ENCODE data around the gene PLOD1. TPM values are rescaled to one million over a fixed set of nuclear protein-coding genes. Genes with fewer than 3 reads are reported as not detected.

PLOD1 gene
- total RNA-seq, 1 donor from 2014 or later = 173 TPM

DNA sequence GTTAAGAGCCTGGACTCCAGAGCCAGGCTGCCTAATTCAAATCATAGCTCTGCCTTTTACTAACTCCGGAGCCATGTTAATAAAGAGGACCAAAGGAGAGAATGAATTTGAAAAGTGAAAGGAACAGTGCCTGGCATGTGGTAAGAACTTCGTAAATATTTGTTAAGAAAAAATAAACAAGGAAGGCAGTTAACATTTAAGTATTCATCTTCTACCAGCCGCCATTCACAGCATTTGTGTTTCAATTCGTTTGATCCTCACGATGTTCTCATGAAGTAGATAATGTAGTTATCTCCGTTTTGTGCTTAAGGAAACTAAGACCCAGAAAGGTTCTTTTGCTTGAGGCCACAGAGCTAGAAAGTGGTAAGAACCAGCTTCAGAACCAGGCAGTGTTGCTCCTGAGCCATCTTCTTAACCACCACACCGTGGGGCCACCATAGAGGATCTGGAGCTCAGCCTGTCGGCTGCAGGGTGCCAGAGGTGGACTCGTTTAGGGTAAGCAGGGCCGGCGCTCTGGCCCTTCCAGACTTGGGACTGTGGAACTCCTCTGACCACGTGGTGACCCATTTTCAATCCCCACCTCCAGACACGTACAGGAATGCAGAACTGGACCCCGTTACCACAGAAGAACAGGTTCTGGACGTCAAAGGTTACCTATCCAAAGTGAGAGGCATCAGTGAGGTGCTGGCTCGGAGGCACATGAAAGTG, 57.6 kb downstream of the PLOD1 start:
- no peak for DNase-seq (ENCODE audit: low spot score)
- peaks cover 2% of the 10 kb centered on the region for H3K4me1 Mint-ChIP-seq (ENCODE audit: unreplicated experiment)
- H3K27ac Mint-ChIP-seq (ENCODE audit: unreplicated experiment) = no peak overlapping the region
- no peak for TF ChIP-seq CTCF (IDR thresholded peaks at IDR 0.05; ENCODE audit: unreplicated experiment)
- no peaks in the 10 kb centered on the region for H3K27me3 Mint-ChIP-seq (ENCODE audit: unreplicated experiment)
- peaks cover 43% of the 10 kb centered on the region for H3K36me3 Mint-ChIP-seq (ENCODE audit: low read depth, unreplicated experiment)
- H3K9me3 Mint-ChIP-seq (ENCODE audit: unreplicated experiment) = no peaks in the 10 kb centered on the region
- no peak overlapping the region for H3K4me3 Mint-ChIP-seq (ENCODE audit: unreplicated experiment)

- peaks cover 3% of the 10 kb centered on the region for H3K4me1 Mint-ChIP-seq (ENCODE audit: unreplicated experiment)
- no peaks in the 10 kb centered on the region for H3K9me3 Mint-ChIP-seq (ENCODE audit: unreplicated experiment)
- H3K27me3 Mint-ChIP-seq (ENCODE audit: unreplicated experiment) = no peaks in the 10 kb centered on the region
- no peak overlapping the region for H3K4me3 Mint-ChIP-seq (ENCODE audit: unreplicated experiment)
- no peak for DNase-seq (ENCODE audit: low spot score)
- H3K27ac Mint-ChIP-seq (ENCODE audit: unreplicated experiment) = no peak overlapping the region
- TF ChIP-seq CTCF (IDR thresholded peaks at IDR 0.05; ENCODE audit: unreplicated experiment) = no peak
- peaks cover 43% of the 10 kb centered on the region for H3K36me3 Mint-ChIP-seq (ENCODE audit: low read depth, unreplicated experiment)
Observed at GRCh38 chr1:11997081-11997850, 62.7 kb downstream of the PLOD1 start.

- H3K27ac Mint-ChIP-seq (ENCODE audit: unreplicated experiment) = no peak overlapping the region
- no peak overlapping the region for H3K4me3 Mint-ChIP-seq (ENCODE audit: unreplicated experiment)
- TF ChIP-seq CTCF (IDR thresholded peaks at IDR 0.05; ENCODE audit: unreplicated experiment) = no peak
- peaks cover 50% of the 10 kb centered on the region for H3K36me3 Mint-ChIP-seq (ENCODE audit: low read depth, unreplicated experiment)
- H3K27me3 Mint-ChIP-seq (ENCODE audit: unreplicated experiment) = no peaks in the 10 kb centered on the region
- H3K9me3 Mint-ChIP-seq (ENCODE audit: unreplicated experiment) = no peaks in the 10 kb centered on the region
- H3K4me1 Mint-ChIP-seq (ENCODE audit: unreplicated experiment) = peaks cover 3% of the 10 kb centered on the region
- DNase-seq (ENCODE audit: low spot score) = no peak
Observed at GRCh38 chr1:11998636-11999035, 64.1 kb downstream of the PLOD1 start.

DNA sequence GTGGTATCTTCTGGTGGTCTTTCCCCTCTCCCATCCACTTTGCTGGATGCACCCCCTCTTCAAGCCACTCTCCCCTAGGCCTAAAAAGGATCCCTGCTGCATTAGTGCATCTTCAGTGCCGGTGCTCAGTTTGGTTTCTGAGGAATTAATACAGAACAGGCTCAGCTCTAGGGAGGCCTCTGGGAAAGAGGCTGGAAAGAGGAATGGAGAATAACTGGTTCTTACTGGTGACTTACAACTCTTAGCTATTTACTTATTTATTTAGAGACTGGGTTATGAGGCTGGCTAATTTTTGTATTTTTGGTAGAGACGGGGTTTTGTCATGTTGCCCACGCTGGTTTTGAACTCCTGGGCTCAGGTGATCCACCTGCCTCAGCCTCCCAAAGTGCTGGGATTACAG, 64.7 kb downstream of the PLOD1 start:
- Mint-ChIP-seq H3K9me3 (ENCODE audit: unreplicated experiment) (no peaks in the 10 kb centered on the region), H3K36me3 (ENCODE audit: low read depth, unreplicated experiment) (peaks cover 53% of the 10 kb centered on the region)
- TF ChIP-seq CTCF (IDR thresholded peaks at IDR 0.05; ENCODE audit: unreplicated experiment) = no peak

More for the DNA sequence above, 64.7 kb downstream of the PLOD1 start:
- Mint-ChIP-seq H3K4me3 (ENCODE audit: unreplicated experiment) (no peak overlapping the region), H3K4me1 (ENCODE audit: unreplicated experiment) (peaks cover 3% of the 10 kb centered on the region), H3K27me3 (ENCODE audit: unreplicated experiment) (no peaks in the 10 kb centered on the region), H3K27ac (ENCODE audit: unreplicated experiment) (no peak overlapping the region)
- no peak for DNase-seq (ENCODE audit: low spot score)

Data from endothelial cell (in vitro differentiated cells).